IPS-18c (cell line): ENCODE measurements around the gene SF3B1.
A peak's percentile ranks its signal among the peaks of the same experiment; 100 is the strongest.
"Not testable (repeated sequence)": the region's sequence is repeated elsewhere in the genome, so short reads cannot be mapped to it uniquely, and the experiment has no call there.

ENCODE experiments used
- H3K4me3 ChIP-seq: 2 replicates; pipeline ENCODE4 v1.7.0; 2013; ENCODE audit warnings: low read depth, mild to moderate bottlenecking, low read length, moderate library complexity; ENCODE audit not compliant: insufficient read depth
- H3K9me3 ChIP-seq: one replicate; pipeline ENCODE4 v1.6.1; 2013; ENCODE audit warnings: mild to moderate bottlenecking, low read length, moderate library complexity; ENCODE audit not compliant: control insufficient read depth, insufficient read depth

SF3B1 gene

DNA sequence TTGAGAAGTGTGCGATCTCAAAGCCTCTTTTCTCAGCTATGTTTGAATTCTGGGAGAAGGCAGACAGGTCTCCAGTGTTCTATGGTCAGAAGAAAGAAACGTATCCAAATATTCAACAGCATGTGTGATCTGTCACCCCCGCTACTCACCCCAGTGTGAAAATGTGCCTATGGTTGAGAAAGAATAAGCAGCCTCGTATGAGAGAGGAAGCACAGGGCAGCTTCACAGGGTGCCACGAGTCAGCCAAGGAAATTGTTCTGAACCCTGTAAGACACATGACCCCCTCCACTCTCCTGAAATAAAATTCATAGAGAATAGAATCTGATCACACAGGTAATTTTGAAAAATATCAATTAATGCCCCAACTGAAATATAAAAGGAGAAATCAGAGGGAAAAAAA, 8.0 kb upstream of the SF3B1 start:
- Histone ChIP-seq H3K4me3 (no peak overlapping the region), H3K9me3 (no peaks in the 10 kb centered on the region)

DNA sequence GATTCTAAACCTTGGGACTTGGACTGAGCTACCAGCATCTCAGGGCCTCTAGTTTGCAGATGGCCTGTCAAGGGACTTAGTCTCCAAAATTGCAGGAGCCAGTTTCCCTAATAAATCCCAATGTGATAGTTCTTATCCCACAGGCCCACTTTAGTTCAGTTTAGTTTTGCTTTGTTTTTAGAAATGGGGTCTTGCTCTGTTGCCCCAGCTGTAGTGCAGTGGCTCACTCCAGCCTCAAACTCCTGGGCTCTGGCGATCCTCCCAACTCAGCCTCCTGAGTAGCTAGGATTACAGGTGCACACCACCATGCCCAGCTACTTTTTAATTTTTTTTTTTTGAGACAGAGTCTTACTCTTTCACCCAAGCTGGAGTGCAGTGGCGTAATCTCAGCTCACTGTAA, 2.6 kb upstream of the SF3B1 start:
- Histone ChIP-seq H3K9me3 (no peaks in the 10 kb centered on the region), H3K4me3 (no peak overlapping the region)

DNA sequence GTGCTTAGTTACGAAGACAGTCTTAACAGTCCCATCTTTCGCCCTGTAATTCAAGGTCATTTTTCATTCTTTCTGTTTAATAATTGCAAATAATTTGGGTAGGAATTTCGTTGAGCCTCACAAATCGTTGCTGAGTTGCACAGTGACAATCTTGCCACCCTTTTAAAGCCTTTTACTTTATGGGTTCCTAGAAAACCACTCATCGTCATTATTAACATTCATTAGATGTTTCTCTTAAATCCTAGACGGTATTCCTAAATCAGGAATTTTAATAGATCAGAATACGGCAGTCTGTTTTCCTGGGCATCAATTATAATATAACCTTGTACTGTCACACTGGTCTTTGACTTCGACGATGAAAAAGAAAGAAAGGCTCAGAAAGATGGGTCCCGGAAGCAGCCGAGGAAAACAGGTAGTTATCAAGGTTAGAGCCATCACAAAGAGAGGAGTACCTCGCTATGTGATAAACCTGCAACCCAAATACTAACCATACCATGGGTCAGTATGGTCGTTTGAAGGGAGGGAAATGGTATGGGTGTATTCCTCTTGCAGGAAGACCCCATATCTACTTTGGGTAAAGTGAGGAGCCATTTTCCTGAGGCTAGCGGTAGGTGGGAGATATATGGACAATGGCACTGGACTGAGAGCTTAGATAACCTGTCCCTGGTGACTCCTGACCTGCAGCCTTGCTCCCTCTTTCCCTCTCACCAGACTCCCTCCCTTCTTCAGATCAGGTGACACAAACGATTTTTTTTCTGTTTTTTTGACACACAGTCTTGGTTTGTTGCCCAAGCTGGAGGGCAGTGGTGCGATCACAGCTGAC, 981 bp upstream of the SF3B1 start:
- peak overlapping the region; percentile 86 for H3K4me3 ChIP-seq
- no peaks in the 10 kb centered on the region for H3K9me3 ChIP-seq

DNA sequence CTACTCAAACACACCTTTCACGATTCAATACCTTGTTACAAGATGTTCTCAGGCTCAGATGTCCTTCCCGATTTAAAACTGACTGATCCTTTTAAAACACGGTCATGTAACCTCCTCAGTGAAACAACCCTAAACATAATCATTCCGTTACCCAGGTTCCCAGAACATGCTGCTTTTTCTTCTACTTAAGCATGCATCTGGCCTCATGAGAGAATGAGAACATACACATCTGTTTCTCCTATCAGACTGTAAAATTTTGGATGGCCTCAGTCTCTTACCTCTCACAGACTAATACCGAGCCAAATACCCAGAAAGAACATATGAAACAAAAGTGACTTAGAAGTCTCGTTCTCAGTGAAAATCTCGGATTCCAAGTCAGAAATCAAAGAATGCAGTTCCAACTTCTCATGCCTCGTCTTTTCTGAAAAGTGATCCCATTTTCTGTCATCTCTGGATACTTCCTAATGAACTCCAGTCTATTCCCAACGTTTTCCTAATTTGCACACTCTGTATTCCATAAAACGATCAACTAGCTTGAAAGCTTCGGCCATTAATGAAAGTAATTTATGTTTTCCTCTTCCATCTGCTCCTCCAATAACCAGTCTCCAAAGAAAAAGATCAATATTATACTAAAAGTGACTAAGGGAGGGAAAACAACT, 919 bp downstream of the SF3B1 start:
- Histone ChIP-seq H3K9me3 (no peaks in the 10 kb centered on the region), H3K4me3 (peak overlapping the region; percentile 86)

DNA sequence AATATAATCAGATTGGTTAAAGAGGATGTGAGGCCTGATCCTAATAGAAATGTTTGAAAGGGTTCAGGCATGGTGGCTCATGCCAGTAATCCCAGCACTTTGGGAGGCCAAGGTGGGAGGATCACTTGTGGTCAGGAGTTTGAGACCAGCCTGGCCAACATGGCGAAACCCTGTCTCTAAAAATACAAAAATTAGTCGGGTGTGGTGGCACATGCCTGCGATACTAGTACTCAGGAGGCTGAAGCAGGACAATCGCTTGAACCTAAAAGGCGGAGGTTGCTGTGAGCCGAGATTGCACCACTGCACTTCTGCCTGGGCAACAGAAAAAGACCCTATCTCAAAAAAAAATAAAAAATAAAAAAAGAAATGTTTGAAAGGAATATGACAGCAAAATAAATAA, 2.3 kb downstream of the SF3B1 start:
- H3K9me3 ChIP-seq, H3K4me3 ChIP-seq: not testable (repeated sequence)

DNA sequence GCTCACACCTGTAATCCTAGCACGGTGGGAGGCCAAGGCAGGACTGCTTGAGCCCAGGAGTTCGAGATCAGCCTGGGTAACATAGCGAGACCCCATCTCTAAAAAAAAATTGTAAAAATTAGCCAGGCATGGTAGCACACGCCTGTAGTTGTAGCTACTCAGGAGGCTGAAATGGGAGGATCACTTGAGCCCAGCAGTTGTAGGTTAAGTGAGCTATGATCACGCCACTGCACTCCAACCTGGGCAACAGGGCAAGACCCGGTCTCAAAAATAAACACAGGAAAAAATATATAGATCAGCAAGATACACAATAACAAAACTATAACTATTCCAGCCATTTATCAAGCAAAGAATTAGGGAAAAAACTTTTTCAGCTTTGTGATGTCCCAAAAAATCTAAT, 3.0 kb downstream of the SF3B1 start:
- no peak overlapping the region for H3K4me3 ChIP-seq
- no peaks in the 10 kb centered on the region for H3K9me3 ChIP-seq

DNA sequence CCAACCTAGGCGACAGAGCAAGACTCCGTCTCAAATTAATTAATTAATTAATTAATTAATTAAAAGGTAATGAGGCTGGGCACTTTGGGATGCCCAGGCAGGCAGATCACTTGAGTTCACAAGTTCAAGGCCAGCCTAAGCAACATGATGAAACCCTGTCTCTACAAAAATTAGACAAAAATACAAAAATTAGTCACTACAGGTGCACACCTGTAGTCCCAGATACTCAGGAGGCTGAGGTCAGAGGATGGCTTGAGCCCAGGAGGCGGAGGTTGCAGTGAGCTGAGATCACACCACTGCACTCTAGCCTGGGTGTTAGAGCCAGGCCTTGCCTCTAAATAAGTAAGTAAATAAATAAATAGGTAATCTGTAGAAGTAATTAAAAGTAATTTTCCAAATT, 6.8 kb downstream of the SF3B1 start:
- Histone ChIP-seq H3K4me3 (no peak overlapping the region), H3K9me3 (no peaks in the 10 kb centered on the region)

DNA sequence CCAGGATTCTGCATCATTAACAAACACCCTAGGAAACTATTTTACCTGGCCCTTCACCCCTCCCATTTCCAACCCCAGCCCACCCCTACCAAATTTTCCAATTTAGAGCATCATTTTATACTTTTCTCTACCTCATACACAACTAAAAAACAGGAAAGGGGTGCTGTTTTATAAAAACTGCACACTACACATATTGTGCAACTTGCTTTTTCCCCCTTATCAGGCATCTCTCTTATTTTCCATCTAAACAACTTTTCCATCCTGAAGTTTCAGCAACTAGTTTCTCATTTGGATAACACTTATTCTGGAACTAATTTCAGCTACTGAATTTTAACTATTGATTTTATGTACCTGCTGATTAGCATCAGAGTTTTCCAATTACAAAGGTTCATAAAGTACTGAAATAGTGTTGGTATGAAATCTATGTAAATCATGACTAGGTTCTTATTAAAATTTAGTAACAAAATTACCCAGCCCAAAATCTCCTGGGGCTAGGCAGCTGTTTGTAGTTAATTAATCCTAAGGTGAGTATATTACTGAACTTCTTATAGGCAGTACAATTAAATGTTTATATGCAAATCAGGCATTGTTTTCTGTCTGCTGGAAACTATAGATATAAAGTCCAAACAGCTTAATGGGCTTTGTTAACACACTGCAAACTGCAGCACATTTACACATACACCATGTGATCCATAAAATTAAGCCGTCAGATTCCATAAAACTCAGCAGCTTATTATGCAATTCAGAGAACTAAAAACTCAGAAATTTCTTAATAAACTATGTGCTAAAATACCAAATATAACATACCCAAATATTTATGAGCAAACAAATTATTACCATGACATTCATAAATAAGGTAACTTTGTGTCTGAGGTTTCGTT, 7.9 kb downstream of the SF3B1 start:
- no peak overlapping the region for H3K4me3 ChIP-seq
- no peaks in the 10 kb centered on the region for H3K9me3 ChIP-seq

DNA sequence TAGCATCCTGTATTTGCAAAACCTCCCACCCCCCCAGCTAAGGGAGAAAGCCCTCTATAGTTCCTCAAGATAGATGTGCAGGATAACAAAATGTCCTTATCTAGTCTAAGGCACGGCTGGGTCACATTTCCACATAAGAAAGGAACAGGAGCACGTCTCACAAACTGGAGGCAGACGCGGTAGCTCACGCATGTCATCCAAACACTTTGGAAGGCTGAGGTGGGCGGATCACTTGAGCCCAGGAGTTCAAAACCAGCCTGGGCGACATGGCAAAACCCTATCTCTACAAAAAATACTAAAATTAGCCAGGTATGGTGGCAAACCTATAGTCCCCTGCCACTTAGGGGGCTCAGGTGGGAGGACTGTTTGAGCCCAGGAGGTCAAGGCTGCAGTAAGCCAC, 9.3 kb downstream of the SF3B1 start:
- Histone ChIP-seq H3K4me3 (no peak overlapping the region), H3K9me3 (no peaks in the 10 kb centered on the region)

DNA sequence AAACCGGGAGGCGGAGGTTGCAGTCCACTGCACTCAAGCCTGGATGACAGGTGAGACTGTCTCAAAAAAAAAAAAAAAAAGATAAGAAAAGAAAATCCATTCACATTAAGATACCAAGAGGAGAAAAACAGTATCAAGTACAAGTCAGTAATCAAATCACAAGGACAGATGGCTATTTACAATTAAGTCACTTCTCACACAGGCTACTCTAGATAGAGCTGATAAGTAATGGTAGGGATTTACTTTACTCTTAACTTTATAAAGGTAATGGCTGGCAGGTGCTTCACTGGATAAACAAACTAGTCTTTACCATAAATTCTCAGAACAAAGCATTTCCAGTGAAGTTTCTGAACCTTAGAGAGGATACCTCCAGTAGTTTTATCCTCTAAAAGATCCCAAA, 11.5 kb downstream of the SF3B1 start:
- Histone ChIP-seq H3K4me3 (no peak overlapping the region), H3K9me3 (no peaks in the 10 kb centered on the region)

DNA sequence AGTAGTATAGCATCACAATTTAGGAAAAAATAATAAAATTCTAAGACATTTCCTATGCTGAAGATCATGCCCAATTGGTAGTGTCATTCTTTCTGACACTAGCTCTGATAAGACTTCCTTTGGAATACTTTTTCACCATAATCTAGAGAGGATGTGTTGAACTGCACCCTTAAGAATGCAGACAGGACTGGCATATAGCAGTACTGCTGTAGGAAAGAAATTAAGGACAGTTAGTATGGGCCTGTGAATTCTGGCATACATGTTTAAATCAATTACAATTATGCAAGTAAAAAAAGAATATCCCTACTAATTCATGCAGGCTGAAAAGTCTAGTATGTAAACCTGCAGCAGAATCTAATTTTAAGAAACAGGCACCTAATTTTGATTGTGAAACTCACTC, 15.4 kb downstream of the SF3B1 start:
- Histone ChIP-seq H3K4me3 (no peak overlapping the region), H3K9me3 (no peaks in the 10 kb centered on the region)

DNA sequence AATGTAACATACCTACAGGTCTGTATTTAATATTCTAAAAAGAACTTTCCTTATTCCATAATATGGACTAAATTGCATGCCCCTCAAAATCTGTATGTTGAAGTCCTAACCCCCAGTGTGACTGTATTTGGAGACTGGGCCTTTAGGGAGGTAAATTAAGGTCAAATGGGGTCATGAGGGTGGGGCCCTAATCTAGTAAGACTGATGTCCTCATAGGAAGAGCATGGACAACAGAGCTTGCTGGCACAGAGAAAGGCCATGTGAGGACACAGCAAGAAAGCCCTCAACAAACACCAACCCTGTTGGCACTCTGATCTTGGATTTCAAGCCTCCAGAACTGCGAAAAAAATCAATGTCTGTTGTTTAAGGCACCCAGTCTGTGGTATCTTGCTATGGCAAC, 18.6 kb downstream of the SF3B1 start:
- no peak overlapping the region for H3K4me3 ChIP-seq
- no peaks in the 10 kb centered on the region for H3K9me3 ChIP-seq

DNA sequence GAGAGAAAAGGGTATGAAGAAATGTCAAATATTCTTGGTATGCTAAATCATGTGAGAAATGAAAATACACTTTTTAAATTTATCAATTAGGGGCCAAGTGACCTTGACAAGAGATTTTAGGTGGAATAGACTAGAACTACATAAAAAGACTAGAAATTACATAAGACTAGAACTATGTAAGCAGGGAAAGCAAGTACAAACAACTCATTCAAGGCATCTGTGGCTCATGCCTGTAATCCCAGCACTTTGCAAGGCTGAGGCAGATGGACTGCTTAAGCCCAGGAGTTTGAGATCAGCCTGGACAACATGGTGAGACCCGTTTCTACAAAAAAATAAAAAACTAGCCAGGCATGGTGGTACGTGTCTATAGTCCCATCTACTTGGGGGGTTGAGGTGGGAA, 20.3 kb downstream of the SF3B1 start:
- Histone ChIP-seq H3K9me3 (no peaks in the 10 kb centered on the region), H3K4me3 (no peak overlapping the region)

DNA sequence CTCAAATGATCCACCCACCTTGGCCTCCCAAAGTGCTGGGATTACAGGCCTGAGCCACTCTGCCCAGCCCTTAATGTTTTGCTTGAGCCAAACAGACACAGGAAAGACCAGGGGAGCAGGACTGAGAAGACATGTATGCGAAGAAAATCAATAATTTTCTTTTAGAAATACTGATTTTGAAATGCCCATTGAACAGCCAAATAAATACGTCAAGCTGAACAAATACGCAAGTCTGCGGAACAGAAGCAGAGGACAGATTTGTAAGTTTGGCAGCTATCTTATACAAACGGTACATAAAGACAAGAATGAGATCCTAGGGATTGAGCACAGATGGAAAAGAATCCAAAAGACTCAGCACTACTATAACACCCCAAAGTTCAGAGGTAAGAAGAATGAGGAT, 20.8 kb downstream of the SF3B1 start:
- no peaks in the 10 kb centered on the region for H3K9me3 ChIP-seq
- H3K4me3 ChIP-seq = no peak overlapping the region

DNA sequence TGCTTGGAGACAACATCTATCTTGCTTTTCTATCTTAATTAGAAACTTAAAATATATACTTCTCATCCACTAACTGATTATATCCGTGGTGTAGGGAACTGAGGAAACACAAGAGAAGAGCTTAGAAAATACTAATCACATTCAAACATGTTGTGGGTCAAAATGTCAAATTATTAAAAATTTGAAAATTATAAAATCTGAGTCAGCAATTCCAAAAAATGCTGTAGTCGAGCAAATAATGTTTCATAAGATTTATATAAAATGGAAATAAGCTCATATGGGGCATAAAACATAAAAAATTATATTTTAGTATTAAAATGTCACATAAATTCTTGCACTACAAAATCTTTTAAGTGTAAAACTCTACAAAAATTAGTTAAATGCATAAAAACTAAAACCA, 29.2 kb downstream of the SF3B1 start:
- no peak overlapping the region for H3K4me3 ChIP-seq

DNA sequence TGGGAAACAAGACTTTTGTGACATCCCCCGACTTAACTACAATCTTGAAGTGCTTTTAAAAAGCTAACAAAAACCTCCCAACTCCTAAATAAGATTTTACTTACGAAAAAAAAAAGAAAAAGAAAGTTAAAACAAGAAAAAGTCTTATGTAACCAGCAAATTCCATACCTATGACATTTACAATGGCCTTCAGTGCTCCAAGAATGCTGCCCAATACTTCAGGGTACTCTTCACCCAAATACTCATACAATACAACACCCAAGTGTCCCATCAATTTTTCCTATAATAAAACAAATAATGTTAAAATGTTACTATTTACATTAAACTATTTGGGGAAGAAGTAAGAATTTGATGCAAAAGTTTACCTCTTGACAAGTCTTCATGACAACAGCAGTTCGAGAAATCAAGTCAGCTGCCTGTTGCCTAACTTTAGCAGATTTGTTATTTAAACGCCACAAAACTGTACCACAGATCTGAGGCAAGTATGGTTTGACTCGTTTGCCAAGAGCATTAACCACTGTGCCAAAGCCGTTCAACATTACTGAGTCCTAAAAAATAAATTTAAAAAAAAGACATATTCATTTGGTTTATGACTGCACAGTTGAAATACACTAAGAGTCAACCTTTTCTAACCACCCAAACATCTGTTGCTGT, 34.8 kb downstream of the SF3B1 start:
- H3K4me3 ChIP-seq = no peak overlapping the region
- H3K9me3 ChIP-seq = no peaks in the 10 kb centered on the region

More for the DNA sequence above, 29.2 kb downstream of the SF3B1 start:
- H3K9me3 ChIP-seq = no peaks in the 10 kb centered on the region

DNA sequence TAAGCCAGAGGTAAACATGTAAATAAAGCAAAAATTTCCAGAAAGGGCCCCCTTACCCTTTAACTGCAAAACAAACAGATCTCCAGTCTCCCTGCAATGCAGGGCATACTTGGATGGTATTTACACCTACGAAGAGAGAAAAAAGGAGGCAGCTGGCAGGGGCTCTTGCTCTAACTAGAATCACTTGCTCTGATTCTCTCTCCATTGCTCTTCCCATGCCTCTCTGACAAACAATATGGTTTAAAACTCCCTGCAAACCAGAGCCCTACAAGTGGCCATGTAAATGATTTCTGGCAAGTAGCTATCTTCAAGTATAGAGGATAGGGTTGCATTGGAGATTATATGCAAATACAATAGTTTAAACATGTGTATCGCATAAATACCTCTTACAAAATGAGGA, 35.9 kb downstream of the SF3B1 start:
- no peaks in the 10 kb centered on the region for H3K9me3 ChIP-seq
- no peak overlapping the region for H3K4me3 ChIP-seq
